Activated T-helper 1 cell treated with Interleukin-2 at 50 U/mL for 16 hours (primary cell): ENCODE results near the gene PKMYT1.
A peak's percentile ranks its signal among the peaks of the same experiment; 100 is the strongest.

Experiments used
- DNase-seq: peaks from one replicate; pipeline ENCODE4 v3.0.0-alpha.2; 2020; ENCODE audit warnings: low read depth

Gene PKMYT1

GRCh38 chr16:2973093-2973492 is 7.2 kb downstream of the PKMYT1 start:
- DNase-seq: no peak

GRCh38 chr16:2971985-2972784 is 8.1 kb downstream of the PKMYT1 start:
- no peak for DNase-seq

GRCh38 chr16:2971134-2971984 is 8.9 kb downstream of the PKMYT1 start:
- no peak for DNase-seq

GRCh38 chr16:2970563-2970962 is 9.7 kb downstream of the PKMYT1 start:
- no peak for DNase-seq

- DNase-seq: peak; percentile 48
Observed at GRCh38 chr16:2969545-2970521, 10.4 kb downstream of the PKMYT1 start.

GRCh38 chr16:2968738-2969544 is 11.3 kb downstream of the PKMYT1 start, which contains the start of gene PAQR4:
PAQR4 (plus strand) TSS chr16:2969348; CDS start chr16:2969675, 327 bp downstream.
- peak; percentile 60 for DNase-seq

GRCh38 chr16:2968368-2968737 is 11.9 kb downstream of the PKMYT1 start:
- DNase-seq: no peak

- DNase-seq: no peak
Observed at GRCh38 chr16:2967721-2968161, 12.5 kb downstream of the PKMYT1 start.

- no peak for DNase-seq
Observed at GRCh38 chr16:2967211-2967631, 13.0 kb downstream of the PKMYT1 start.

GRCh38 chr16:2966808-2967191 is 13.4 kb downstream of the PKMYT1 start:
- no peak for DNase-seq

GRCh38 chr16:2966043-2966807 is 14.0 kb downstream of the PKMYT1 start:
- no peak for DNase-seq

GRCh38 chr16:2964475-2965336 is 15.5 kb downstream of the PKMYT1 start:
- peak; percentile 30 for DNase-seq

GRCh38 chr16:2963723-2964474 is 16.3 kb downstream of the PKMYT1 start, which contains the start of gene KREMEN2:
KREMEN2 (plus strand) TSS chr16:2964275; CDS start chr16:2964521, 246 bp downstream.
- no peak for DNase-seq

GRCh38 chr16:2963074-2963722 is 17.0 kb downstream of the PKMYT1 start:
- no peak for DNase-seq

GRCh38 chr16:2962334-2963073 is 17.7 kb downstream of the PKMYT1 start:
- no peak for DNase-seq

GRCh38 chr16:2960183-2961010 is 19.8 kb downstream of the PKMYT1 start:
- DNase-seq: no peak
